ENCODE results near the gene NCEH1. TPM values are rescaled to one million over a fixed set of nuclear protein-coding genes. Genes with fewer than 3 reads are reported as not detected.

Gene NCEH1
- total RNA-seq, 1 experiment from 2014 or later, result 11.5 TPM

GRCh38 chr3:172716476-172716875, 5.6 kb upstream of the NCEH1 start (continued):
- TF ChIP-seq MAX (IDR thresholded peaks at IDR 0.05), result no peak
- TF ChIP-seq CEBPB (IDR thresholded peaks at IDR 0.05; ENCODE audit: low read depth), result no peak
- no peak for TF ChIP-seq POLR2A (IDR thresholded peaks at IDR 0.05; ENCODE audit: borderline replicate concordance, extremely low read depth, insufficient read depth, insufficient read length)
- no peak for TF ChIP-seq ZFX (IDR thresholded peaks at IDR 0.05)
- TF ChIP-seq CTCF (IDR thresholded peaks at IDR 0.05 in 2 of 3, conservative IDR thresholded peaks at IDR 0.05 in 1 of 3; ENCODE audit: borderline replicate concordance in 1 of 3, insufficient read depth in 1 of 3, low read depth in 2 of 3, low read length in 2 of 3), result no peak
- no peak for TF ChIP-seq POLR2AphosphoS5 (IDR thresholded peaks at IDR 0.05; ENCODE audit: low read depth, low read length)
- no peak for TF ChIP-seq TCF7L2 (IDR thresholded peaks at IDR 0.05; ENCODE audit: borderline replicate concordance, extremely low read depth, insufficient read depth, insufficient read length)
- TF ChIP-seq EZH2 (IDR thresholded peaks at IDR 0.05), result no peak
- TF ChIP-seq ATF3 (IDR thresholded peaks at IDR 0.05), result no peak

- no peaks in the 10 kb centered on the region for H3K36me3 ChIP-seq (ENCODE audit: control insufficient read depth in 1 of 2, insufficient read depth in 2 of 2, low read length in 2 of 2)
- peaks cover 15 to 24% of the 10 kb centered on the region in 2 experiments for H3K4me1 ChIP-seq (ENCODE audit: control insufficient read depth in 1 of 2, insufficient read depth in 2 of 2, low read length in 2 of 2)
- no peaks in the 10 kb centered on the region for H4K20me1 ChIP-seq (ENCODE audit: insufficient read depth)
- no TSS peak for BruUV-seq (replicated peaks)
- DNase-seq (ENCODE audit: low read depth, low spot score) (no peak), ATAC-seq (no peak)
- no peaks in the 10 kb centered on the region for H3K27me3 ChIP-seq (ENCODE audit: insufficient read depth, low read length)
- no peak overlapping the region for H3K27ac ChIP-seq (ENCODE audit: low read depth, low read length)
- RAD21 ChIA-PET (ENCODE audit: low non-redundant PET in 1 of 2, low total read pairs in 2 of 2, uncharacterized antibody in 2 of 2, unreplicated experiment in 2 of 2), result no interaction called here
- TF ChIP-seq EGR1 (IDR thresholded peaks at IDR 0.05; ENCODE audit: low read depth) (no peak), EZH2phosphoT487 (IDR thresholded peaks at IDR 0.05; ENCODE audit: borderline replicate concordance) (no peak), REST (IDR thresholded peaks at IDR 0.05; ENCODE audit: low read depth) (no peak), RAD21 (IDR thresholded peaks at IDR 0.05; ENCODE audit: low read depth) (no peak), ZBTB33 (IDR thresholded peaks at IDR 0.05; ENCODE audit: extremely low read depth, insufficient replicate concordance, low read length) (no peak)
- POLR2A ChIA-PET, result no interaction called here
- H3K4me2 ChIP-seq (ENCODE audit: low read length), result no peak overlapping the region
- no peaks in the 10 kb centered on the region for H3K9me2 ChIP-seq (ENCODE audit: insufficient read depth)
- H3K4me3 ChIP-seq (replicated peaks in 1 of 2; ENCODE audit: low read depth in 1 of 2, low read length in 2 of 2), result no peak overlapping the region
- CTCF ChIA-PET, result interaction anchor here (1.5 kb wide), 1 partner anchor 40 kb away, joined by 4 read pairs; no protein-coding TSS in a partner anchor
- peaks cover 23% of the 10 kb centered on the region for H3K79me2 ChIP-seq (ENCODE audit: insufficient read depth, low read length)
- intact Hi-C loops (cut with micrococcal nuclease), result no loop called here
- no peaks in the 10 kb centered on the region for H3K9me3 ChIP-seq (ENCODE audit: control insufficient read depth in 1 of 2, insufficient read depth in 1 of 2, low read depth in 1 of 2, low read length in 2 of 2)
- no peak overlapping the region for H2AFZ ChIP-seq (ENCODE audit: low read depth, low read length, poor library complexity, severe bottlenecking)
- no peak overlapping the region for H3K9ac ChIP-seq (ENCODE audit: low read length)
Observed at GRCh38 chr3:172713316-172713715, 2.4 kb upstream of the NCEH1 start.

Data from HCT116 (cell line).